IMR-90 (cell line): ENCODE results near the gene UST. TPM values are rescaled to one million over a fixed set of nuclear protein-coding genes. Genes with fewer than 3 reads are reported as not detected.

Experiments
- ATAC-seq: fragments of 200-7000 bp; cut with Tn5 transposase; 2 replicates; pipeline ENCODE4 v1.9.1; 2020; ENCODE audit warnings: low read depth, mild to moderate bottlenecking, moderate library complexity
- BruUV-seq: library from RNA; stranded (reverse); fragments of 400-500 nt; replicated peaks from 2 replicates; lab custom pipeline; 2021; lab: Mats Ljungman, UMichigan
- CTCF ChIA-PET: fragments of 300-600 bp; formaldehyde crosslinking; extraction: SDS; loops from one replicate; lab custom pipeline; 2021; ENCODE audit warnings: antibody characterized with exemption; lab: Yijun Ruan, JAX
- POLR2A ChIA-PET: fragments of 300-600 bp; sonication (Branson Sonifier 250); formaldehyde crosslinking; loops from one replicate; lab custom pipeline; 2022; ENCODE audit warnings: antibody characterized with exemption; ENCODE audit not compliant: unreplicated experiment; lab: Charles Lee
- DNase-seq: peaks from one replicate; pipeline ENCODE4 v3.0.0; 2013
- H2AFZ ChIP-seq: replicated peaks from 2 replicates; pipeline ENCODE3; 2013; ENCODE audit warnings: low read length, mild to moderate bottlenecking; ENCODE audit not compliant: poor library complexity
- H2AK5ac ChIP-seq: 2 replicates; pipeline ENCODE4 v1.6.1; 2013; ENCODE audit warnings: low read depth, low read length, inconsistent platforms
- H2AK9ac ChIP-seq: replicated peaks from 2 replicates; pipeline ENCODE3; 2013; ENCODE audit warnings: mild to moderate bottlenecking, low read depth, low read length, moderate library complexity; ENCODE audit not compliant: poor library complexity
- H2BK120ac ChIP-seq: 2 replicates; pipeline ENCODE4 v1.6.1; 2013; ENCODE audit warnings: low read depth, low read length, inconsistent platforms
- H2BK15ac ChIP-seq: 3 replicates; pipeline ENCODE4 v1.6.1; 2013; ENCODE audit warnings: low read depth, low read length, inconsistent platforms
- H2BK20ac ChIP-seq: 2 replicates; pipeline ENCODE4 v1.6.1; 2013; ENCODE audit warnings: low read depth, mild to moderate bottlenecking, inconsistent platforms, low read length, moderate library complexity
- H2BK5ac ChIP-seq: 2 replicates; pipeline ENCODE4 v1.6.1; 2013; ENCODE audit warnings: mild to moderate bottlenecking, low read depth, low read length, inconsistent platforms; ENCODE audit not compliant: poor library complexity, severe bottlenecking
- H3K14ac ChIP-seq: replicated peaks from 2 replicates; pipeline ENCODE4 v1.6.1; 2013; ENCODE audit warnings: low read depth, low read length, inconsistent platforms
- H3K18ac ChIP-seq: 2 replicates; pipeline ENCODE4 v1.6.1; 2013; ENCODE audit warnings: low read depth, low read length, control low read depth
- H3K23ac ChIP-seq: 2 replicates; pipeline ENCODE4 v1.6.1; 2013; ENCODE audit warnings: low read depth, low read length, inconsistent platforms
- H3K27ac ChIP-seq: 2 replicates; pipeline ENCODE4 v1.5.1; 2013; ENCODE audit warnings: mild to moderate bottlenecking, control low read depth, low read length; ENCODE audit not compliant: insufficient read depth
- H3K27me3 ChIP-seq: 2 replicates; pipeline ENCODE4 v1.6.1; 2013; ENCODE audit warnings: low read length; ENCODE audit not compliant: control insufficient read depth, insufficient read depth
- H3K36me3 ChIP-seq: 2 replicates; pipeline ENCODE4 v1.6.1; 2013; ENCODE audit warnings: low read length, mixed read lengths; ENCODE audit not compliant: control insufficient read depth, insufficient read depth
- H3K4ac ChIP-seq: 2 replicates; pipeline ENCODE4 v1.6.1; 2013; ENCODE audit warnings: low read depth, low read length, inconsistent platforms
- H3K4me1 ChIP-seq: 2 replicates; pipeline ENCODE4 v1.6.1; 2013; ENCODE audit warnings: low read length, mixed read lengths; ENCODE audit not compliant: control insufficient read depth, insufficient read depth
- H3K4me2 ChIP-seq: 2 replicates; pipeline ENCODE4 v1.6.1; 2013; ENCODE audit warnings: low read depth, mild to moderate bottlenecking, control low read depth, low read length, moderate library complexity
- H3K4me3 ChIP-seq: 2 replicates; pipeline ENCODE4 v1.5.1; 2013; ENCODE audit warnings: low read depth, mild to moderate bottlenecking, control low read depth, low read length, moderate library complexity; ENCODE audit not compliant: insufficient read depth
- H3K56ac ChIP-seq: 2 replicates; pipeline ENCODE4 v1.6.1; 2013; ENCODE audit warnings: low read length, inconsistent platforms; ENCODE audit not compliant: insufficient read depth; ENCODE audit errors: extremely low read depth
- H3K79me1 ChIP-seq, 2 experiments: 2 replicates each; pipeline ENCODE4 v1.6.1; 2013; ENCODE audit warnings: low read length in 2 of 2, inconsistent platforms in 1 of 2, low read depth in 1 of 2
- H3K9ac ChIP-seq: 2 replicates; pipeline ENCODE4 v1.6.1; 2013; ENCODE audit warnings: low read depth, low read length, control low read depth
- H3K9me1 ChIP-seq: 2 replicates; pipeline ENCODE4 v1.6.1; 2013; ENCODE audit warnings: low read length, inconsistent platforms; ENCODE audit not compliant: insufficient read depth
- H3K9me3 ChIP-seq: 2 replicates; pipeline ENCODE4 v1.6.1; 2013; ENCODE audit warnings: low read length; ENCODE audit not compliant: control insufficient read depth, insufficient read depth
- H4K20me1 ChIP-seq: 2 replicates; pipeline ENCODE4 v1.6.1; 2013; ENCODE audit warnings: low read length, inconsistent platforms; ENCODE audit not compliant: insufficient read depth
- H4K5ac ChIP-seq: 2 replicates; pipeline ENCODE4 v1.6.1; 2013; ENCODE audit warnings: mild to moderate bottlenecking, low read depth, low read length, control low read depth
- H4K8ac ChIP-seq, 2 experiments: 2 replicates each; pipeline ENCODE4 v1.6.1; 2013; ENCODE audit warnings: low read depth in 2 of 2, low read length in 2 of 2, control low read depth in 1 of 2, inconsistent platforms in 1 of 2
- H4K91ac ChIP-seq: 2 replicates; pipeline ENCODE4 v1.6.1; 2013; ENCODE audit warnings: low read depth, low read length, inconsistent platforms; ENCODE audit not compliant: insufficient read depth
- BHLHE40 ChIP-seq: fragments of 150-350 bp; IDR thresholded peaks from 2 replicates; pipeline ENCODE4 v1.6.1; 2016; ENCODE audit warnings: mild to moderate bottlenecking, low read depth, low read length
- CEBPB ChIP-seq: IDR thresholded peaks from 2 replicates; pipeline ENCODE4 v1.6.1; 2012; ENCODE audit warnings: low read depth, low read length, improper control_type of control experiment
- CHD1 ChIP-seq: IDR thresholded peaks from 2 replicates; pipeline ENCODE4 v1.6.1; 2012; ENCODE audit warnings: low read depth, low read length, improper control_type of control experiment
- CTCF ChIP-seq: conservative IDR thresholded peaks from 2 replicates; pipeline ENCODE4 v1.5.1; 2012; ENCODE audit warnings: mild to moderate bottlenecking, low read depth, low read length, improper control_type of control experiment
- ELK1 ChIP-seq: fragments of 150-350 bp; IDR thresholded peaks from 2 replicates; pipeline ENCODE4 v1.6.1; 2016; ENCODE audit warnings: low read depth, mild to moderate bottlenecking, low read length, moderate library complexity, borderline replicate concordance
- FOS ChIP-seq: fragments of 150-350 bp; IDR thresholded peaks from 2 replicates; pipeline ENCODE4 v1.6.1; 2016; ENCODE audit warnings: low read depth, low read length
- MAFK ChIP-seq: IDR thresholded peaks from 2 replicates; pipeline ENCODE4 v1.6.1; 2012; ENCODE audit warnings: low read depth, low read length, improper control_type of control experiment
- MAZ ChIP-seq: IDR thresholded peaks from 2 replicates; pipeline ENCODE4 v1.6.1; 2012; ENCODE audit warnings: low read depth, mild to moderate bottlenecking, low read length, improper control_type of control experiment, moderate library complexity, borderline replicate concordance
- MXI1 ChIP-seq: IDR thresholded peaks from 2 replicates; pipeline ENCODE4 v1.6.1; 2012; ENCODE audit warnings: low read depth, mild to moderate bottlenecking, low read length, moderate library complexity, borderline replicate concordance
- NFE2L2 ChIP-seq: fragments of 150-350 bp; IDR thresholded peaks from 2 replicates; pipeline ENCODE4 v1.6.1; 2016; ENCODE audit warnings: low read depth, mild to moderate bottlenecking, low read length
- POLR2A ChIP-seq: IDR thresholded peaks from 2 replicates; pipeline ENCODE4 v1.6.1; 2012; ENCODE audit warnings: mild to moderate bottlenecking, low read depth, low read length
- RAD21 ChIP-seq: IDR thresholded peaks from 2 replicates; pipeline ENCODE4 v1.6.1; 2012; ENCODE audit warnings: low read length, improper control_type of control experiment
- RFX5 ChIP-seq: IDR thresholded peaks from 2 replicates; pipeline ENCODE4 v1.8.0; 2012; ENCODE audit warnings: low read depth, mild to moderate bottlenecking, low read length, moderate library complexity
- SMC3 ChIP-seq: fragments of 150-350 bp; IDR thresholded peaks from 2 replicates; pipeline ENCODE4 v1.6.1; 2016; ENCODE audit warnings: low read depth, mild to moderate bottlenecking, antibody characterized with exemption, low read length, moderate library complexity
- USF2 ChIP-seq: fragments of 150-350 bp; IDR thresholded peaks from 2 replicates; pipeline ENCODE4 v1.6.1; 2017; ENCODE audit warnings: mild to moderate bottlenecking, antibody characterized with exemption, low read length, low read depth
- WGBS, 2 experiments: methylation state at CpG; one replicate each; pipeline versions ENCODE4 v1.1.5 to v1.1.7; 2013; ENCODE audit warnings: missing lambda C conversion rate in 2 of 2; ENCODE audit not compliant: insufficient read length in 1 of 2; ENCODE audit errors: extremely low coverage in 2 of 2; 5-methylcytosine and 5-hydroxymethylcytosine counted together
- dilution Hi-C: fragments of 300-500 bp; cut with HindIII; formaldehyde crosslinking; loops from one replicate; pipeline ENCODE4 v1.14.3; 2018; ENCODE audit warnings: low sequenced_read_pairs; ENCODE audit not compliant: unreplicated experiment
- in situ Hi-C: fragments of 300-500 bp; cut with MboI; formaldehyde crosslinking; loops from 3 replicates; pipeline ENCODE4 v1.14.3; 2019; ENCODE audit warnings: low sequenced_read_pairs, inconsistent platforms, mixed read lengths
- intact Hi-C: fragments of 100-400 bp; cut with micrococcal nuclease; formaldehyde crosslinking; loops from 2 replicates; pipeline ENCODE4 v1.10.0; 2022
- polyA plus RNA-seq, 3 experiments: library from polyadenylated mRNA; depleted of rRNA; stranded (reverse); fragments of >200 nt; gene quantifications; 2 replicates each; pipeline ENCODE4 v1.2.3, GENCODE V29; 2012; ENCODE audit warnings: low replicate concordance in 1 of 3
- total RNA-seq: library from RNA; depleted of rRNA; stranded (reverse); fragments of >200 nt; gene quantifications from 2 replicates; pipeline ENCODE4 v1.2.3, GENCODE V29; 2012

The UST gene
- total and polyA plus RNA-seq, 2 of the 4 experiments (the other 2 are of a cell fraction): 7.7 to 13.8 TPM

- no peak overlapping the region for H2AK5ac ChIP-seq
- peaks cover 1% of the 10 kb centered on the region; the same call in 1 of the 2 replicates for H3K4me1 ChIP-seq
- H3K9ac ChIP-seq: no peak overlapping the region
- H3K56ac ChIP-seq: no peak overlapping the region
- no peak overlapping the region for H3K4ac ChIP-seq
- H2BK20ac ChIP-seq: no peak overlapping the region
- H4K20me1 ChIP-seq: no peaks in the 10 kb centered on the region
- H3K9me3 ChIP-seq: no peaks in the 10 kb centered on the region
- intact Hi-C loops (no loop called here), in situ Hi-C loops (no loop called here), dilution Hi-C loops (no loop called here)
- ChIA-PET POLR2A (no interaction called here), CTCF (no interaction called here)
- no peaks in the 10 kb centered on the region for H3K9me1 ChIP-seq
- WGBS, 2 experiments: no CpG with 5 or more reads among the region's 4 CpGs
- no peak overlapping the region for H3K27ac ChIP-seq
- H3K23ac ChIP-seq: no peak overlapping the region
- H2BK5ac ChIP-seq: no peak overlapping the region
- H4K91ac ChIP-seq: no peak overlapping the region
- H3K36me3 ChIP-seq: no peaks in the 10 kb centered on the region
- DNase-seq (no peak), ATAC-seq (no peak)
- no peak overlapping the region for H3K4me3 ChIP-seq
- H3K14ac ChIP-seq: no peak overlapping the region
- H4K5ac ChIP-seq: no peak overlapping the region
- BruUV-seq: no TSS peak
- no peak overlapping the region for H2BK15ac ChIP-seq
- H3K27me3 ChIP-seq: peaks cover 3% of the 10 kb centered on the region; the same call in 1 of the 2 replicates
- no peaks in the 10 kb centered on the region for H3K79me1 ChIP-seq
- no peak overlapping the region for H4K8ac ChIP-seq
- H3K4me2 ChIP-seq: no peak overlapping the region
- H2AFZ ChIP-seq: no peak overlapping the region
- no peak overlapping the region for H3K18ac ChIP-seq
- H2AK9ac ChIP-seq: no peak overlapping the region
- no peak overlapping the region for H2BK120ac ChIP-seq
- TF ChIP-seq BHLHE40 (no peak), SMC3 (no peak), MAFK (no peak), ELK1 (no peak), NFE2L2 (no peak), CEBPB (no peak), MAZ (no peak), CTCF (no peak), RAD21 (no peak), CHD1 (no peak), USF2 (no peak), FOS (no peak), MXI1 (no peak), POLR2A (no peak), RFX5 (no peak)
These were observed 376.3 kb downstream of the UST start for GRCh38 chr6:149122850-149123821.
